Panc1 (cell line): Measurements from ENCODE around the gene SYNC. TPM values are rescaled to one million over a fixed set of nuclear protein-coding genes. Genes with fewer than 3 reads are reported as not detected.

Experiments
- ATAC-seq: fragments of 200-7000 bp; cut with Tn5 transposase; 2 replicates; pipeline ENCODE4 v1.9.1; 2020; ENCODE audit warnings: mild to moderate bottlenecking, moderate library complexity
- BruUV-seq: library from RNA; stranded (reverse); fragments of 400-500 nt; replicated peaks from 2 replicates; lab custom pipeline; 2021; lab: Mats Ljungman, UMichigan
- CTCF ChIA-PET: fragments of 300-600 bp; sonication (Branson Sonifier 250); formaldehyde crosslinking; loops from one replicate; lab custom pipeline; 2022; ENCODE audit warnings: antibody characterized with exemption; lab: Charles Lee
- POLR2A ChIA-PET: fragments of 300-600 bp; sonication (Branson Sonifier 250); formaldehyde crosslinking; loops from one replicate; lab custom pipeline; 2022; ENCODE audit warnings: antibody characterized with exemption; lab: Charles Lee
- DNase-seq: peaks from one replicate; pipeline ENCODE4 v3.0.0-alpha.2; 2010; ENCODE audit warnings: low read depth, low spot score
- H3K27ac ChIP-seq: 2 replicates; pipeline ENCODE4 v1.5.1; 2011; ENCODE audit warnings: mild to moderate bottlenecking, low read length, inconsistent platforms
- H3K27me3 ChIP-seq: fragments of 200-500 bp; sonication (Bioruptor generic); 2 replicates; pipeline ENCODE4 v1.6.0; 2014; ENCODE audit warnings: low read length, inconsistent platforms; ENCODE audit not compliant: control insufficient read depth, insufficient read depth
- H3K36me3 ChIP-seq: fragments of 200-500 bp; sonication (Bioruptor generic); 2 replicates; pipeline ENCODE4 v1.5.1; 2014; ENCODE audit warnings: inconsistent platforms, mild to moderate bottlenecking, low read length, moderate library complexity; ENCODE audit not compliant: control insufficient read depth, insufficient read depth
- H3K4me1 ChIP-seq: 2 replicates; pipeline ENCODE4 v1.5.1; 2011; ENCODE audit warnings: inconsistent platforms, mild to moderate bottlenecking, low read length, moderate library complexity; ENCODE audit not compliant: control insufficient read depth, insufficient read depth
- H3K4me3 ChIP-seq, 2 experiments: 2 replicates each; pipeline ENCODE4 v1.5.1; 2011 to 2012; ENCODE audit warnings: low read depth in 2 of 2, low read length in 2 of 2, mild to moderate bottlenecking in 2 of 2, inconsistent platforms in 1 of 2, moderate library complexity in 1 of 2
- H3K9me3 ChIP-seq: fragments of 200-500 bp; sonication (Bioruptor generic); 2 replicates; pipeline ENCODE4 v1.5.1; 2014; ENCODE audit warnings: low read depth, mild to moderate bottlenecking, inconsistent platforms, low read length, moderate library complexity; ENCODE audit not compliant: control insufficient read depth, insufficient read depth
- POLR2AphosphoS5 ChIP-seq: IDR thresholded peaks from 2 replicates; pipeline ENCODE4 v1.6.1; 2012; ENCODE audit warnings: mild to moderate bottlenecking, low read depth, low read length, moderate library complexity
- SIN3A ChIP-seq: IDR thresholded peaks from 2 replicates; pipeline ENCODE4 v1.6.1; 2012; ENCODE audit warnings: low read depth, mild to moderate bottlenecking, low read length, moderate library complexity, borderline replicate concordance; ENCODE audit not compliant: insufficient read depth
- TCF7L2 ChIP-seq: IDR thresholded peaks from 2 replicates; pipeline ENCODE4 v1.6.1; 2011; ENCODE audit warnings: mild to moderate bottlenecking, low read depth, low read length, inconsistent platforms
- in situ Hi-C: cut with HindIII; loops from 2 replicates; pipeline ENCODE4 v1.10.0; 2016; ENCODE audit warnings: low sequenced_read_pairs, low pct_unique_long_range_greater_than_20kb
- intact Hi-C: fragments of 100-400 bp; cut with micrococcal nuclease; formaldehyde crosslinking; loops from one replicate; pipeline ENCODE4 v1.10.0; 2022; ENCODE audit not compliant: unreplicated experiment
- total RNA-seq: library from RNA; stranded (reverse); gene quantifications from one replicate; pipeline ENCODE4 v1.2.1, GENCODE V29; 2021; ENCODE audit not compliant: unreplicated experiment
- TF ChIP-seq, protein P1 (sequence below): fragments of 450-650 bp; IDR thresholded peaks from 2 replicates; pipeline ENCODE4 v1.5.1; 2017; ENCODE audit warnings: mild to moderate bottlenecking
- TF ChIP-seq, protein P2 (sequence below), 2 experiments: IDR thresholded peaks; 2 replicates each; pipeline ENCODE4 v1.6.1; 2011 to 2012; ENCODE audit warnings: low read depth in 2 of 2, control low read depth in 1 of 2, low read length in 1 of 2, mild to moderate bottlenecking in 1 of 2, moderate library complexity in 1 of 2; ENCODE audit not compliant: insufficient read depth in 1 of 2

Gene SYNC
- total RNA-seq, 1 experiment from 2014 or later: 1.3 TPM

DNA sequence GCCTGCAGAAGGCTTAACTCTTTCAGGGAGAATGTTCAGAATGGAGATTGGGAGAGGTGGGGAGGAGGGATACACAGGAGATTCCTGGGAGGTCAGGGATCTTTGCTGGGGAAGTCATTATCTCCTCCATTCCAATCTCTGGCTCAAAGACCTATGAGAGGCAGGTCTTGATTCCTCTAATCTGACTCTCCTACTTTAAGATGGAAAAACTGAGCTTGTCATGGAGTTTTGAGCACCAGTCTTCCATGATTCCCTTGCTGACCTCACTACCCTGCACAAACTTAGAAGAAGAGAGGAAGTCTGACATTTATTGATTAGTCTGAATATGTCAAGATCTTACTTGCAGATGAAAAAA lies 41.5 kb upstream of the SYNC start:
- Histone ChIP-seq H3K36me3 (no peaks in the 10 kb centered on the region), H3K27ac (peak overlapping the region; percentile 23; the same call in 1 of the 2 replicates), H3K27me3 (no peaks in the 10 kb centered on the region), H3K4me3 (no peak overlapping the region), H3K9me3 (no peaks in the 10 kb centered on the region), H3K4me1 (peaks cover 23% of the 10 kb centered on the region)
- TF ChIP-seq TCF7L2 (no peak), SIN3A (no peak), POLR2AphosphoS5 (no peak)
- TF ChIP-seq, protein P1, sequence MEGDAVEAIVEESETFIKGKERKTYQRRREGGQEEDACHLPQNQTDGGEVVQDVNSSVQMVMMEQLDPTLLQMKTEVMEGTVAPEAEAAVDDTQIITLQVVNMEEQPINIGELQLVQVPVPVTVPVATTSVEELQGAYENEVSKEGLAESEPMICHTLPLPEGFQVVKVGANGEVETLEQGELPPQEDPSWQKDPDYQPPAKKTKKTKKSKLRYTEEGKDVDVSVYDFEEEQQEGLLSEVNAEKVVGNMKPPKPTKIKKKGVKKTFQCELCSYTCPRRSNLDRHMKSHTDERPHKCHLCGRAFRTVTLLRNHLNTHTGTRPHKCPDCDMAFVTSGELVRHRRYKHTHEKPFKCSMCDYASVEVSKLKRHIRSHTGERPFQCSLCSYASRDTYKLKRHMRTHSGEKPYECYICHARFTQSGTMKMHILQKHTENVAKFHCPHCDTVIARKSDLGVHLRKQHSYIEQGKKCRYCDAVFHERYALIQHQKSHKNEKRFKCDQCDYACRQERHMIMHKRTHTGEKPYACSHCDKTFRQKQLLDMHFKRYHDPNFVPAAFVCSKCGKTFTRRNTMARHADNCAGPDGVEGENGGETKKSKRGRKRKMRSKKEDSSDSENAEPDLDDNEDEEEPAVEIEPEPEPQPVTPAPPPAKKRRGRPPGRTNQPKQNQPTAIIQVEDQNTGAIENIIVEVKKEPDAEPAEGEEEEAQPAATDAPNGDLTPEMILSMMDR: no peak
- TF ChIP-seq, protein P2, sequence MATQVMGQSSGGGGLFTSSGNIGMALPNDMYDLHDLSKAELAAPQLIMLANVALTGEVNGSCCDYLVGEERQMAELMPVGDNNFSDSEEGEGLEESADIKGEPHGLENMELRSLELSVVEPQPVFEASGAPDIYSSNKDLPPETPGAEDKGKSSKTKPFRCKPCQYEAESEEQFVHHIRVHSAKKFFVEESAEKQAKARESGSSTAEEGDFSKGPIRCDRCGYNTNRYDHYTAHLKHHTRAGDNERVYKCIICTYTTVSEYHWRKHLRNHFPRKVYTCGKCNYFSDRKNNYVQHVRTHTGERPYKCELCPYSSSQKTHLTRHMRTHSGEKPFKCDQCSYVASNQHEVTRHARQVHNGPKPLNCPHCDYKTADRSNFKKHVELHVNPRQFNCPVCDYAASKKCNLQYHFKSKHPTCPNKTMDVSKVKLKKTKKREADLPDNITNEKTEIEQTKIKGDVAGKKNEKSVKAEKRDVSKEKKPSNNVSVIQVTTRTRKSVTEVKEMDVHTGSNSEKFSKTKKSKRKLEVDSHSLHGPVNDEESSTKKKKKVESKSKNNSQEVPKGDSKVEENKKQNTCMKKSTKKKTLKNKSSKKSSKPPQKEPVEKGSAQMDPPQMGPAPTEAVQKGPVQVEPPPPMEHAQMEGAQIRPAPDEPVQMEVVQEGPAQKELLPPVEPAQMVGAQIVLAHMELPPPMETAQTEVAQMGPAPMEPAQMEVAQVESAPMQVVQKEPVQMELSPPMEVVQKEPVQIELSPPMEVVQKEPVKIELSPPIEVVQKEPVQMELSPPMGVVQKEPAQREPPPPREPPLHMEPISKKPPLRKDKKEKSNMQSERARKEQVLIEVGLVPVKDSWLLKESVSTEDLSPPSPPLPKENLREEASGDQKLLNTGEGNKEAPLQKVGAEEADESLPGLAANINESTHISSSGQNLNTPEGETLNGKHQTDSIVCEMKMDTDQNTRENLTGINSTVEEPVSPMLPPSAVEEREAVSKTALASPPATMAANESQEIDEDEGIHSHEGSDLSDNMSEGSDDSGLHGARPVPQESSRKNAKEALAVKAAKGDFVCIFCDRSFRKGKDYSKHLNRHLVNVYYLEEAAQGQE (IDR thresholded peaks at IDR 0.05; ENCODE audit: insufficient read depth in 1 of 2, low read depth in 2 of 2, low read length in 1 of 2): no peak
- DNase-seq: no peak
- ChIA-PET POLR2A (no interaction called here), CTCF (interaction anchor here (0.6 kb wide), 1 partner anchor 32 kb away, joined by 5 read pairs; no protein-coding TSS in a partner anchor)
- intact Hi-C loops: no loop called here
- no peak for ATAC-seq
- in situ Hi-C loops: no loop called here
- no TSS peak for BruUV-seq

DNA sequence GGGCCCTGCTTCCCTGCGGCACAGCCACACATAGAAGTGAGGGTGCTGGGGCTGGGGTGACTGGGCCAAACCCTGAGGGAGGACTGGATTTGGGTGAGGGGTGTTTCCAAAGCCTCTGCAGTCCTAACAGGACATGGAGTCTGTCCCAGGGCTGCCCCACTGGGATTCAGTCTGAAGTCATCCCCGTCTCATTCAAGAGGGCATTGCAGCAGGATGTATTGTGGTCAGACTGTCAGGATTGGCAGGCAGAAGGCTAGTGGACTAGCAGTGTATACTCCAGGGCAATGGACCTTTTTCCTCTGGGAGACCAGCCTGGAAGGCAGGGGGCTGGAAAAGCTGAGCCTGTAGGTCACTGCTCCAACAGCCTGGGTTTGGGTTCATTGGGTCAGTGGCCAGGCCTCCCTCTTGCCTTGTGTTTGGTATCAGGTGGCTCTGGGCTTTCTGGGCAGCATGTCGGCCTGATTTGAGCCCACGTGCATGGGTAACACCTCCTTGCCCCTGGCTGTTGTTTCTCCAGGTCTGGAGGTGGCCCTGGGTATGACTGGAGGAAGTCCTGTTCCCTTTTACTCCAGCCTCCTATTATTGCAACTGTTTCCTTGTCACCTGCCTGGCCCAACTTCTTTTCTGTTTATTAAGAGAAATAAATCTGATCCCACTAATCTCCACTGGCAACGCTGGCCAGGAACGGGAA lies 41.0 kb upstream of the SYNC start:
- H3K9me3 ChIP-seq: no peaks in the 10 kb centered on the region
- H3K4me3 ChIP-seq: peak overlapping the region; percentile 65 to 72; a peak in 3 of 4 replicates
- TF ChIP-seq, protein P1: no peak
- TF ChIP-seq SIN3A (no peak), POLR2AphosphoS5 (no peak), TCF7L2 (no peak)
- TF ChIP-seq, protein P2 (IDR thresholded peaks at IDR 0.05; ENCODE audit: insufficient read depth in 1 of 2, low read depth in 2 of 2, low read length in 1 of 2): no peak
- H3K36me3 ChIP-seq: no peaks in the 10 kb centered on the region
- intact Hi-C loops: no loop called here
- in situ Hi-C loops: no loop called here
- H3K4me1 ChIP-seq: peaks cover 23% of the 10 kb centered on the region
- BruUV-seq: no TSS peak
- H3K27me3 ChIP-seq: no peaks in the 10 kb centered on the region
- DNase-seq (no peak), ATAC-seq (no peak)
- ChIA-PET CTCF (interaction anchor here (0.6 kb wide), 1 partner anchor 32 kb away, joined by 5 read pairs; no protein-coding TSS in a partner anchor), POLR2A (no interaction called here)
- peak overlapping the region; percentile 86 for H3K27ac ChIP-seq
